Measurements from ENCODE around the gene NCAM1.

- TF ChIP-seq EZH2 (IDR thresholded peaks at IDR 0.05; ENCODE audit: borderline replicate concordance, low read depth, low read length, severe bottlenecking), result no peak
- TF ChIP-seq, protein P1, sequence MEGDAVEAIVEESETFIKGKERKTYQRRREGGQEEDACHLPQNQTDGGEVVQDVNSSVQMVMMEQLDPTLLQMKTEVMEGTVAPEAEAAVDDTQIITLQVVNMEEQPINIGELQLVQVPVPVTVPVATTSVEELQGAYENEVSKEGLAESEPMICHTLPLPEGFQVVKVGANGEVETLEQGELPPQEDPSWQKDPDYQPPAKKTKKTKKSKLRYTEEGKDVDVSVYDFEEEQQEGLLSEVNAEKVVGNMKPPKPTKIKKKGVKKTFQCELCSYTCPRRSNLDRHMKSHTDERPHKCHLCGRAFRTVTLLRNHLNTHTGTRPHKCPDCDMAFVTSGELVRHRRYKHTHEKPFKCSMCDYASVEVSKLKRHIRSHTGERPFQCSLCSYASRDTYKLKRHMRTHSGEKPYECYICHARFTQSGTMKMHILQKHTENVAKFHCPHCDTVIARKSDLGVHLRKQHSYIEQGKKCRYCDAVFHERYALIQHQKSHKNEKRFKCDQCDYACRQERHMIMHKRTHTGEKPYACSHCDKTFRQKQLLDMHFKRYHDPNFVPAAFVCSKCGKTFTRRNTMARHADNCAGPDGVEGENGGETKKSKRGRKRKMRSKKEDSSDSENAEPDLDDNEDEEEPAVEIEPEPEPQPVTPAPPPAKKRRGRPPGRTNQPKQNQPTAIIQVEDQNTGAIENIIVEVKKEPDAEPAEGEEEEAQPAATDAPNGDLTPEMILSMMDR (IDR thresholded peaks at IDR 0.05; ENCODE audit: borderline replicate concordance, extremely low read depth, low read length, poor library complexity, severe bottlenecking), result no peak
Measured at GRCh38 chr11:113295993-113296392, 334.8 kb downstream of the NCAM1 start.
